ENCODE results near the gene PODXL. TPM values are rescaled to one million over a fixed set of nuclear protein-coding genes. Genes with fewer than 3 reads are reported as not detected.

The PODXL gene
- total RNA-seq, 1 experiment from 2014 or later = 37.5 TPM

DNA sequence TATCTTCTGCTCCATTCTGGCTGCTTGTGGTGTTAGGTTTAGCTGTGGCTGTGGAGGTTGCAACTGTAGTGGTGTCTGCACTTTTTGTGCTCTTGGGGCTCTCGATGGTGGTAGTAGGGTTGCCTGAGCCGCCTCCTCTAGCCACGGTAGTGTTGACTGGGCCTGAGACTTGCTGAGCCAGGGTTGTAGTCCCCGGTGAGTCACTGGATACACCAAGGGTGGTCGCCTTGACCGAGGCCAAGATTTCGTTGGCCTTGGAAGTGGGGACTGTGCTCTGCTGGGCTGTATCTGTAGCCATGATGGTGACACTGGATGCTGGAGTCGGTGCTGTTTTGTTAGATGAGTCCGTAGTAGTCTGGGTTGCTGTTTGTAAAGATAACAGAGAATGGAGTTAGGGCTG is 45.4 kb downstream of the PODXL start:
- CTCF ChIA-PET = no interaction called here
- BruUV-seq (replicated peaks) = no TSS peak

More for the DNA sequence above, 45.4 kb downstream of the PODXL start:
- no peak overlapping the region for H3K27ac ChIP-seq (ENCODE audit: low read depth, low read length)
- H3K4me3 ChIP-seq (replicated peaks in 1 of 2; ENCODE audit: low read depth in 1 of 2, low read length in 2 of 2) = no peak overlapping the region
- H2AFZ ChIP-seq (ENCODE audit: low read depth, low read length, poor library complexity, severe bottlenecking) = no peak overlapping the region
- no peak overlapping the region for H3K4me2 ChIP-seq (ENCODE audit: low read length)
- no peak for TF ChIP-seq FOSL1 (IDR thresholded peaks at IDR 0.05; ENCODE audit: low read depth)
- TF ChIP-seq CEBPB (IDR thresholded peaks at IDR 0.05; ENCODE audit: low read depth) = no peak
- no peak for TF ChIP-seq EGR1 (IDR thresholded peaks at IDR 0.05; ENCODE audit: low read depth)
- TF ChIP-seq, protein P1, sequence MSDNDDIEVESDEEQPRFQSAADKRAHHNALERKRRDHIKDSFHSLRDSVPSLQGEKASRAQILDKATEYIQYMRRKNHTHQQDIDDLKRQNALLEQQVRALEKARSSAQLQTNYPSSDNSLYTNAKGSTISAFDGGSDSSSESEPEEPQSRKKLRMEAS (IDR thresholded peaks at IDR 0.05) = no peak
- no peak for TF ChIP-seq EZH2phosphoT487 (IDR thresholded peaks at IDR 0.05; ENCODE audit: borderline replicate concordance)
- TF ChIP-seq SRF (IDR thresholded peaks at IDR 0.05; ENCODE audit: low read depth) = no peak
- TF ChIP-seq, protein P2, sequence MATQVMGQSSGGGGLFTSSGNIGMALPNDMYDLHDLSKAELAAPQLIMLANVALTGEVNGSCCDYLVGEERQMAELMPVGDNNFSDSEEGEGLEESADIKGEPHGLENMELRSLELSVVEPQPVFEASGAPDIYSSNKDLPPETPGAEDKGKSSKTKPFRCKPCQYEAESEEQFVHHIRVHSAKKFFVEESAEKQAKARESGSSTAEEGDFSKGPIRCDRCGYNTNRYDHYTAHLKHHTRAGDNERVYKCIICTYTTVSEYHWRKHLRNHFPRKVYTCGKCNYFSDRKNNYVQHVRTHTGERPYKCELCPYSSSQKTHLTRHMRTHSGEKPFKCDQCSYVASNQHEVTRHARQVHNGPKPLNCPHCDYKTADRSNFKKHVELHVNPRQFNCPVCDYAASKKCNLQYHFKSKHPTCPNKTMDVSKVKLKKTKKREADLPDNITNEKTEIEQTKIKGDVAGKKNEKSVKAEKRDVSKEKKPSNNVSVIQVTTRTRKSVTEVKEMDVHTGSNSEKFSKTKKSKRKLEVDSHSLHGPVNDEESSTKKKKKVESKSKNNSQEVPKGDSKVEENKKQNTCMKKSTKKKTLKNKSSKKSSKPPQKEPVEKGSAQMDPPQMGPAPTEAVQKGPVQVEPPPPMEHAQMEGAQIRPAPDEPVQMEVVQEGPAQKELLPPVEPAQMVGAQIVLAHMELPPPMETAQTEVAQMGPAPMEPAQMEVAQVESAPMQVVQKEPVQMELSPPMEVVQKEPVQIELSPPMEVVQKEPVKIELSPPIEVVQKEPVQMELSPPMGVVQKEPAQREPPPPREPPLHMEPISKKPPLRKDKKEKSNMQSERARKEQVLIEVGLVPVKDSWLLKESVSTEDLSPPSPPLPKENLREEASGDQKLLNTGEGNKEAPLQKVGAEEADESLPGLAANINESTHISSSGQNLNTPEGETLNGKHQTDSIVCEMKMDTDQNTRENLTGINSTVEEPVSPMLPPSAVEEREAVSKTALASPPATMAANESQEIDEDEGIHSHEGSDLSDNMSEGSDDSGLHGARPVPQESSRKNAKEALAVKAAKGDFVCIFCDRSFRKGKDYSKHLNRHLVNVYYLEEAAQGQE (IDR thresholded peaks at IDR 0.05; ENCODE audit: low read depth) = no peak
- no peak for TF ChIP-seq SIN3A (IDR thresholded peaks at IDR 0.05; ENCODE audit: low read depth)
- TF ChIP-seq ELF1 (IDR thresholded peaks at IDR 0.05; ENCODE audit: borderline replicate concordance, low read depth) = no peak
- TF ChIP-seq JUND (IDR thresholded peaks at IDR 0.05) = no peak
- no peak for TF ChIP-seq CBX3 (IDR thresholded peaks at IDR 0.05; ENCODE audit: low read depth)
- no peak for TF ChIP-seq TCF7L2 (IDR thresholded peaks at IDR 0.05; ENCODE audit: borderline replicate concordance, extremely low read depth, insufficient read depth, insufficient read length)
- TF ChIP-seq ZFX (IDR thresholded peaks at IDR 0.05) = no peak
- TF ChIP-seq, protein P3, sequence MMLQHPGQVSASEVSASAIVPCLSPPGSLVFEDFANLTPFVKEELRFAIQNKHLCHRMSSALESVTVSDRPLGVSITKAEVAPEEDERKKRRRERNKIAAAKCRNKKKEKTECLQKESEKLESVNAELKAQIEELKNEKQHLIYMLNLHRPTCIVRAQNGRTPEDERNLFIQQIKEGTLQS (IDR thresholded peaks at IDR 0.05) = no peak
- TF ChIP-seq, protein P4, sequence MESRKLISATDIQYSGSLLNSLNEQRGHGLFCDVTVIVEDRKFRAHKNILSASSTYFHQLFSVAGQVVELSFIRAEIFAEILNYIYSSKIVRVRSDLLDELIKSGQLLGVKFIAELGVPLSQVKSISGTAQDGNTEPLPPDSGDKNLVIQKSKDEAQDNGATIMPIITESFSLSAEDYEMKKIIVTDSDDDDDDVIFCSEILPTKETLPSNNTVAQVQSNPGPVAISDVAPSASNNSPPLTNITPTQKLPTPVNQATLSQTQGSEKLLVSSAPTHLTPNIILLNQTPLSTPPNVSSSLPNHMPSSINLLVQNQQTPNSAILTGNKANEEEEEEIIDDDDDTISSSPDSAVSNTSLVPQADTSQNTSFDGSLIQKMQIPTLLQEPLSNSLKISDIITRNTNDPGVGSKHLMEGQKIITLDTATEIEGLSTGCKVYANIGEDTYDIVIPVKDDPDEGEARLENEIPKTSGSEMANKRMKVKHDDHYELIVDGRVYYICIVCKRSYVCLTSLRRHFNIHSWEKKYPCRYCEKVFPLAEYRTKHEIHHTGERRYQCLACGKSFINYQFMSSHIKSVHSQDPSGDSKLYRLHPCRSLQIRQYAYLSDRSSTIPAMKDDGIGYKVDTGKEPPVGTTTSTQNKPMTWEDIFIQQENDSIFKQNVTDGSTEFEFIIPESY (IDR thresholded peaks at IDR 0.05; ENCODE audit: extremely low read depth, insufficient replicate concordance, low read length) = no peak
- TF ChIP-seq POLR2AphosphoS5 (IDR thresholded peaks at IDR 0.05; ENCODE audit: low read depth, low read length) = no peak
- TF ChIP-seq, protein P5, sequence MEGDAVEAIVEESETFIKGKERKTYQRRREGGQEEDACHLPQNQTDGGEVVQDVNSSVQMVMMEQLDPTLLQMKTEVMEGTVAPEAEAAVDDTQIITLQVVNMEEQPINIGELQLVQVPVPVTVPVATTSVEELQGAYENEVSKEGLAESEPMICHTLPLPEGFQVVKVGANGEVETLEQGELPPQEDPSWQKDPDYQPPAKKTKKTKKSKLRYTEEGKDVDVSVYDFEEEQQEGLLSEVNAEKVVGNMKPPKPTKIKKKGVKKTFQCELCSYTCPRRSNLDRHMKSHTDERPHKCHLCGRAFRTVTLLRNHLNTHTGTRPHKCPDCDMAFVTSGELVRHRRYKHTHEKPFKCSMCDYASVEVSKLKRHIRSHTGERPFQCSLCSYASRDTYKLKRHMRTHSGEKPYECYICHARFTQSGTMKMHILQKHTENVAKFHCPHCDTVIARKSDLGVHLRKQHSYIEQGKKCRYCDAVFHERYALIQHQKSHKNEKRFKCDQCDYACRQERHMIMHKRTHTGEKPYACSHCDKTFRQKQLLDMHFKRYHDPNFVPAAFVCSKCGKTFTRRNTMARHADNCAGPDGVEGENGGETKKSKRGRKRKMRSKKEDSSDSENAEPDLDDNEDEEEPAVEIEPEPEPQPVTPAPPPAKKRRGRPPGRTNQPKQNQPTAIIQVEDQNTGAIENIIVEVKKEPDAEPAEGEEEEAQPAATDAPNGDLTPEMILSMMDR (IDR thresholded peaks at IDR 0.05 in 2 of 3, conservative IDR thresholded peaks at IDR 0.05 in 1 of 3; ENCODE audit: borderline replicate concordance in 1 of 3, insufficient read depth in 1 of 3, low read depth in 2 of 3, low read length in 2 of 3) = no peak
- no peak for TF ChIP-seq RAD21 (IDR thresholded peaks at IDR 0.05; ENCODE audit: low read depth)
- no peak for TF ChIP-seq EZH2 (IDR thresholded peaks at IDR 0.05)
- H3K9me3 ChIP-seq (ENCODE audit: control insufficient read depth in 1 of 2, insufficient read depth in 1 of 2, low read depth in 1 of 2, low read length in 2 of 2) = no peaks in the 10 kb centered on the region
- no peaks in the 10 kb centered on the region for H3K9me2 ChIP-seq (ENCODE audit: insufficient read depth)
- H3K9ac ChIP-seq (ENCODE audit: low read length) = no peak overlapping the region
- H3K36me3 ChIP-seq (ENCODE audit: control insufficient read depth in 1 of 2, insufficient read depth in 2 of 2, low read length in 2 of 2) = peaks cover 0 to 7% of the 10 kb centered on the region in 2 experiments; a peak in 1 of 4 replicates
- intact Hi-C loops (cut with micrococcal nuclease) = no loop called here
- POLR2A ChIA-PET = no interaction called here
- H3K79me2 ChIP-seq (ENCODE audit: insufficient read depth, low read length) = peaks cover 5% of the 10 kb centered on the region; the same call in 1 of the 2 replicates
- DNase-seq (ENCODE audit: low read depth, low spot score) = no peak
- H3K4me1 ChIP-seq (ENCODE audit: control insufficient read depth in 1 of 2, insufficient read depth in 2 of 2, low read length in 2 of 2) = peaks cover 8 to 21% of the 10 kb centered on the region in 2 experiments
- no peaks in the 10 kb centered on the region for H4K20me1 ChIP-seq (ENCODE audit: insufficient read depth)
- RAD21 ChIA-PET (ENCODE audit: low non-redundant PET in 1 of 2, low total read pairs in 2 of 2, uncharacterized antibody in 2 of 2, unreplicated experiment in 2 of 2) = no interaction called here
- no peaks in the 10 kb centered on the region for H3K27me3 ChIP-seq (ENCODE audit: insufficient read depth, low read length)
- no peak for ATAC-seq

Data from HCT116 (cell line).